Dendritic cell treated with granulocyte-macrophage colony-stimulating factor and Interleukin-4, amounts not matched to agents 40 ng/mL and 50 ng/mL, for 4 days (primary cell): ENCODE measurements around the gene FBXO5.

Experiments used
- H3K27ac Mint-ChIP-seq: one replicate; pipeline ENCODE4 v1.8.0; 2022; ENCODE audit warnings: mild to moderate bottlenecking, mixed read lengths
- H3K27me3 Mint-ChIP-seq: one replicate; pipeline ENCODE4 v1.8.0; 2022; ENCODE audit warnings: mild to moderate bottlenecking, mixed read lengths
- H3K36me3 Mint-ChIP-seq: one replicate; pipeline ENCODE4 v1.8.0; 2022; ENCODE audit warnings: low read depth, mixed read lengths
- H3K4me1 Mint-ChIP-seq: one replicate; pipeline ENCODE4 v1.8.0; 2022; ENCODE audit warnings: low read depth, mixed read lengths
- H3K4me3 Mint-ChIP-seq: one replicate; pipeline ENCODE4 v1.8.0; 2022; ENCODE audit warnings: mild to moderate bottlenecking, moderate library complexity, mixed read lengths
- H3K9me3 Mint-ChIP-seq: one replicate; pipeline ENCODE4 v1.8.0; 2022; ENCODE audit warnings: mixed read lengths
- intact Hi-C: fragments of 100-400 bp; cut with micrococcal nuclease; formaldehyde crosslinking; loops from one replicate; pipeline ENCODE4 v1.15.0; 2022

Gene FBXO5

DNA sequence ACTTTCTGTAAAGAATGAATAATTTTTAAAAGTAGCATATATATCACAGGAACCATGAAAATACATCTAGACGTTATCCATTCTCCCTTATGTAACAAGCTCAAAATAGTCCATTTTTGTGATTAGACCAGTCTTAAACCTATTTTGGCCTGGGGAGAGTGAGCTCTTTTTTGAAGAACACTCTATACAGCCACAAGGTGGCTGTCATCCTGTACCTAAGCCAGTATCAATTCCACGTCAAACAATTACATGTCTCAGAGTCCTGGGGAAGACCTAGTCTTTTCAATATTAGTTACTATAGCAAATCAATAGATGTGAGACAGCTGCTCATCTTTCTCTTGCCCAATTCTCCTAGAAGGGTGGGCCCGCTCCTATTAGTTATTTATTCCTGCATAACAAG lies 28.4 kb downstream of the FBXO5 start:
- Mint-ChIP-seq H3K27me3 (peaks cover 2% of the 10 kb centered on the region), H3K4me1 (no peaks in the 10 kb centered on the region), H3K36me3 (no peaks in the 10 kb centered on the region), H3K4me3 (no peak overlapping the region), H3K9me3 (no peaks in the 10 kb centered on the region), H3K27ac (no peak overlapping the region)
- intact Hi-C loops = no loop called here

DNA sequence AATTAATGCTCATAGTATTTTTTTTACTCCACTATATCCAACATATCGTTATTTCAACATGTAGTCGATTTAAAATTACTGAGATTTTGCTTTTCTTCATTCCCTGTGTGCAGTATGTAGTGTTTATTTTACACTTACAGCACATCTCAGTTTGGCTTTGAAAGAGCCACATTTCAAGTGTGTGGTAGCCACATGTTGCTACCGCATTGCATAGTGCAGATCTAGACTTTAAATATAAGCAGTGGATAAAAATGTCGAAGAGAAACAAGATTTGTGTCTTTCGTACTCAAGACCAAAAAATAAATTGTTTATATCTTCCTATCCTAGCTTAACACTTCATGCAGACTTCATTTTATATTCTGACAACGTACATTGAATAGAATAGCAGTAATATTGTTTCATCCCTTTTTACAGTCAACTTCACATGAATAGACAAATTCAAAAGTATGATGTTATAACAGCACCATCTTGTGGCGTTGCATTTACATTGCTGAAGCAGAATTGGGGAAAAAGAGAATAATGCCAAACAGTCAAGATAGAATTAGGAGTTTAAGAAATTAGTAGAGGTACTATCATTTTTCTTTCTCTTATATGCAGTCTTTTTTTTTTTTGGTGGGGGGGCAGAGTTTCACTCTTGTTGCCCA lies 29.9 kb downstream of the FBXO5 start:
- Mint-ChIP-seq H3K9me3 (no peaks in the 10 kb centered on the region), H3K27ac (no peak overlapping the region), H3K4me3 (no peak overlapping the region), H3K27me3 (peaks cover 2% of the 10 kb centered on the region), H3K36me3 (no peaks in the 10 kb centered on the region), H3K4me1 (peaks cover 5% of the 10 kb centered on the region)
- intact Hi-C loops = no loop called here

DNA sequence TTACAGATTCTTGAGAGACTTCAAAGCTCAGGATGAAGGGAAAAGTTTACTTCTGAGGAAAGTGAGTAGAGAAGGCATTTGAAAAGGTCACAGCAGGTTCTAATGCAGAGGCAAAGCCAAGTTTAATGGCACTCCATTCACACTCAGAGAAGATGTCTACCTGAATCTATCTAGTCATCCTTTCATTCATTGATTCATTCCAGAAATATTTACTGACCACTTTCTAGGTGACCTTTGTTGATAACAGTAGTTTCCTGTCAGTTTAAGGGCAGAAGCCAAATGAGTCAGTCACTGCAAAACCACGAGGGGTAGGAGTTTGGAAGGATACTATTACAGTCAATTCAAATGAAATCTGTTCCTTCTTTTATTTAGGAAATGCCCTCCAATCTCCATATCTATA lies 30.8 kb downstream of the FBXO5 start:
- Mint-ChIP-seq H3K4me3 (no peak overlapping the region), H3K9me3 (no peaks in the 10 kb centered on the region), H3K27me3 (peaks cover 2% of the 10 kb centered on the region), H3K36me3 (no peaks in the 10 kb centered on the region), H3K27ac (no peak overlapping the region), H3K4me1 (peaks cover 8% of the 10 kb centered on the region)
- intact Hi-C loops = no loop called here

DNA sequence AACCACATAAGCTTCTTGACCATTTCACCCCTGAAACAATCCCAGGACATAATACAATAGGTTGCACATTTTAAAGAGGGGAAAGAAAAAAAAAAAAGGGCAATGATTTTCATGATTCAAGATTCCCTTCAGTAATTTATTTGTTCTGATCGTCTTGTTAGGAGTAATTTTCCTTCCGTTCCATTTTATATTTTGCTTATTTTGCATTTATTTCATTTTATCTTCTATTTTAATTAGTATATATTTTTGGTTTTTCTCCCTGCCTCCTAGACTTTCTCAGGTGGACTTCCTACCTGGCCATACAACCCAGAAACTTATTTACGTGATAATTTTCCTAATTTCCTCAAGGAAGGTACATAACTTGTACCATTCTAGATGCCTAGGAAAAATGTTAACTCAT lies 32.6 kb downstream of the FBXO5 start:
- Mint-ChIP-seq H3K9me3 (no peaks in the 10 kb centered on the region), H3K27me3 (peaks cover 2% of the 10 kb centered on the region), H3K36me3 (no peaks in the 10 kb centered on the region), H3K4me3 (no peak overlapping the region), H3K27ac (no peak overlapping the region), H3K4me1 (peaks cover 8% of the 10 kb centered on the region)
- intact Hi-C loops = no loop called here

DNA sequence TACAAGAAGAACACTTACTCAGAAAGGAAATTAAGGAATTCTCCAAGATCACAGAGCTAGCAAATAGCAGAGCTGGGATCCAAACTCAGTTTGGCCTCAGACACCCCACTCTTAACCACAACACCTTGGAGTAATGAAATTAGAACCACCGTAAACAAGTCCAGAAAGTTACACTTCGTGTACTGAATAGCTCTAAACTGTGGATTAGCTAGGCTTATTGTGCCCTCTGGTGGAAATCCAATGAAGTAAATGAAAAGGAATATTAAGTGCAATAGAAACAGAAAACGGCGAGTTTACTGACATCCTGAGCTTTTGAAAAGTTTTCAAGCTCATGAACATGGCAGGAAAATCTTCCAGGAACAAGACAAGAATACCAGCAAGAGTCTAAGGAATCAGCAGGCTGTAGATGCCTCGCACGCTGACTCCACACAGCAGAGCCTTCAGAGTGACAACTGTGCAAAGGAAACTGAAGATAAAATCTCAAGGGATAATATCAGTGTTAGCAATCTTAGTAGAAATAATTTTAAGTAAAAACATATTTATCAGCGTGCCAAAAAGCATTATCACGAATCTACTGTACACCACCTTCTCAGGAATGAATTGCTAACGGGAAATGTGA lies 34.6 kb downstream of the FBXO5 start:
- H3K9me3 Mint-ChIP-seq = no peaks in the 10 kb centered on the region
- peaks cover 2% of the 10 kb centered on the region for H3K27me3 Mint-ChIP-seq
- H3K4me3 Mint-ChIP-seq = peak overlapping the region; percentile 13
- H3K27ac Mint-ChIP-seq = no peak overlapping the region
- intact Hi-C loops = loop anchor here (5.0 kb wide), 1 partner anchor 396 kb away; no protein-coding TSS in a partner anchor
- no peaks in the 10 kb centered on the region for H3K36me3 Mint-ChIP-seq
- H3K4me1 Mint-ChIP-seq = peaks cover 8% of the 10 kb centered on the region

DNA sequence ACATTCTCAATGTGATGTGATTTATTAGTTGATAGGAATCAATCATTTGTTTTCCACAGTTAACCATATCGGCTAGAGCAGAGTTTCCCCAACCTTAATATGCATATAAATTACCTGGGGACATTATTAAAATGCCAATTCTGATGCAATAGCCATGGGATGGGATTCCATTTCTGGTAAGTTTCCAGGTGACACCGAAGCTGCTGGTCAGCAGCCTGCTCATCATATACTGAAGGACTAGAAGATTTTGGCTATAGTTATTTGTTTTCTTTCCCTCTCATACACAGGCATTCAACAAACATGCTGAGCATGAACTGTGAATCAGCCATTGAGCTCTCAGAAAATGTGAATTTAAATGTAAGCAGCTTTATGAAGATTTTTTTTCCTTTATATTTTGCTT lies 35.8 kb downstream of the FBXO5 start:
- H3K27me3 Mint-ChIP-seq = peaks cover 4% of the 10 kb centered on the region
- no peak overlapping the region for H3K27ac Mint-ChIP-seq
- H3K4me3 Mint-ChIP-seq = no peak overlapping the region
- no peaks in the 10 kb centered on the region for H3K36me3 Mint-ChIP-seq
- intact Hi-C loops = loop anchor here (2.0 to 5.0 kb wide), 2 partner anchors 82 to 395 kb away; no protein-coding TSS in a partner anchor
- no peaks in the 10 kb centered on the region for H3K9me3 Mint-ChIP-seq
- H3K4me1 Mint-ChIP-seq = peaks cover 8% of the 10 kb centered on the region

DNA sequence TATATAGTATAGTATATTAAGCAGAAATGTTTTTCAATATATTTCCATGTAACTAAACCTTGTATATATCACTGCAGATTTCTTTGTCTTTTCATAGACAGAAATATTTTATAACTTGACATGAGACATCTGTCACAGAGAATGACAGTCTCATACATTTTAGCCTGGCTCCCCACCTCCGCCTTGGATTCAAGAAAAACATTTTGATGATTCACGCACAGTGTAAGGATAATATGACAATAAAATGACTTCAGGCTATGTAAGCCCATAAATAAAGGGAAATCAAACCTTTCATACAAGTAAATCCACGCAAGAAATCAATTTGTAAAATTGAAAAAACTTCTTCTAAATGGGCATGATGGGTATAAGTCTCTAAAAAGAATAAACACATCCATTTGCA lies 36.4 kb downstream of the FBXO5 start:
- Mint-ChIP-seq H3K27ac (no peak overlapping the region), H3K36me3 (no peaks in the 10 kb centered on the region)

DNA sequence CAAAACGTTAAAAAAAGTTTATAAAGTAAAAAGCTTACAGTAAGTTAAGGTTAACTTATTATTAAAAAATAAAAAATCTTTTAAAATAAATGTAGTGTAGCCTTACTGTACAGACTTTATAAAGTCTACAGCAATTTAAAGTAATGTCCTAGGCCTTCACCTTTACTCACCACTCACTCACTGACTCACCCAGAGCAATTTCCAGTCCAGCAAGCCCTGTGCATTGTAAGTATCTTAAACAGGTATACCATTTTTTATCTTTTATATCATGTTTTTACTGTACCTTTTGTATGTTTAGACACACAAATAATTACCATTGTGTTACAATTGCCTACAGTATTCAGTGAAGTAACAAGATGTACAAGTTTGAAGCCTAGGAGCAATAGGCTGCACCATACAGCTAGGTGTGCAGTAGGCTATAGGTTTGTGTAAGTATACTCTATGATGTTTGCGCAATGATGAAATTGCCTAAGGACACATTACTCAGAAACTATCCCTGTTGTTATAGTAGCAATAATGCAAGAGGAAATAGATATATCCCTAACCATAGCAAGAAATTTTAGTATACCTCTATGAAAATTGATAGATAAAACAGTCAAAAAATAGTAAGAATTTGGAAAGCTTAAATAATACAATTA lies 39.5 kb downstream of the FBXO5 start:
- H3K9me3 Mint-ChIP-seq = no peaks in the 10 kb centered on the region

More for the DNA sequence above, 36.4 kb downstream of the FBXO5 start:
- H3K4me3 Mint-ChIP-seq = no peak overlapping the region
- intact Hi-C loops = loop anchor here (2.0 to 5.0 kb wide), 2 partner anchors 82 to 394 kb away; no protein-coding TSS in a partner anchor
- H3K9me3 Mint-ChIP-seq = no peaks in the 10 kb centered on the region
- peaks cover 8% of the 10 kb centered on the region for H3K4me1 Mint-ChIP-seq
- H3K27me3 Mint-ChIP-seq = peaks cover 6% of the 10 kb centered on the region

DNA sequence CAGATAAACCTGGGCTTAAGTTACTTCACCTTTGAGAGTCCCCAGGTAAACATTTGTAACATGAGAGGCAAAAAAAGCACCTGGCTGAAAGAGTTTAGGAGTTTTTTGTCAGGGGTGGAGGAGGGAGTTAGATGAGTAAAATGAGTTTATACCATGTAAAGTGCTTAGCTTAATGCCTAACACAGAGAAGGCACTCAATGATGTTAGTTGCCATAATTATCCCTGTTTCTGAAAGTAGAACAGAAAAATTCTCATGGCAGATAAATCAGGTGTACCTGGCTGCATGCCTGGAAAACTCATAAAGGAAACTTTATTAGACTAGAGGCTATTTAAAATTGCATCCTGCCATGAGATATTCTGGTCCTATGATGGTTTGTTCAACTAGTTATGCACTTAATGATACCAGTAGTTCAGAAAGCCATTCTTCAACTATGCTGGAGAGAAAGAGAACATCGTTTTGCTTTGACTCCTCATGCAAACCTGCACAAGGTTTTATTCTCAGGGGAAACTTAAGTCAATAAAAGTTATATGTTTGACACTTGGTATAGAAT lies 40.4 kb downstream of the FBXO5 start:
- H3K9me3 Mint-ChIP-seq = no peaks in the 10 kb centered on the region
- H3K27ac Mint-ChIP-seq = no peak overlapping the region
- H3K36me3 Mint-ChIP-seq = no peaks in the 10 kb centered on the region
- intact Hi-C loops = no loop called here
- H3K4me3 Mint-ChIP-seq = no peak overlapping the region
- H3K27me3 Mint-ChIP-seq = peaks cover 4% of the 10 kb centered on the region
- no peaks in the 10 kb centered on the region for H3K4me1 Mint-ChIP-seq

More for the DNA sequence above, 39.5 kb downstream of the FBXO5 start:
- Mint-ChIP-seq H3K36me3 (no peaks in the 10 kb centered on the region), H3K4me3 (no peak overlapping the region), H3K27ac (no peak overlapping the region), H3K27me3 (peaks cover 4% of the 10 kb centered on the region), H3K4me1 (peaks cover 7% of the 10 kb centered on the region)
- intact Hi-C loops = no loop called here

DNA sequence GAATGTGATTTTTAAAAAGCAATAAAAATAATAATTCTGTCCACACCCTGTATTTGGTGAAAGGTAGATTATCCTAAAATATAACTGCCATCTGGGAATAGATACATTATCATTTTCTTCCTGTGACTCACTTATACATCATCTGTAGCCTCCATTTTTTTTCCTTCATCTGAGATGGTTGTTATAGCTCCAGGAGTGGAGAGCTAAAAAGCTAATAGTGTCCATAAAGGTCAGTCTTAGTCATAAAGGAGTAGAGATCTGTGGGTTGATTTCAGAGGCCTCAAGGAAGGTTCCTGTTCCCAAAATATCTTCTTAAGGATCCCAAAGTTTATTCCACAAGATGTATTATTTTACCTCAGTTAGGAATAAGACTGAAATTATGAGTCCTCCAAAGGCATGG lies 41.1 kb downstream of the FBXO5 start:
- no peak overlapping the region for H3K4me3 Mint-ChIP-seq
- no peaks in the 10 kb centered on the region for H3K9me3 Mint-ChIP-seq
- intact Hi-C loops = no loop called here
- H3K36me3 Mint-ChIP-seq = no peaks in the 10 kb centered on the region
- H3K27me3 Mint-ChIP-seq = peaks cover 4% of the 10 kb centered on the region
- H3K4me1 Mint-ChIP-seq = no peaks in the 10 kb centered on the region
- no peak overlapping the region for H3K27ac Mint-ChIP-seq

DNA sequence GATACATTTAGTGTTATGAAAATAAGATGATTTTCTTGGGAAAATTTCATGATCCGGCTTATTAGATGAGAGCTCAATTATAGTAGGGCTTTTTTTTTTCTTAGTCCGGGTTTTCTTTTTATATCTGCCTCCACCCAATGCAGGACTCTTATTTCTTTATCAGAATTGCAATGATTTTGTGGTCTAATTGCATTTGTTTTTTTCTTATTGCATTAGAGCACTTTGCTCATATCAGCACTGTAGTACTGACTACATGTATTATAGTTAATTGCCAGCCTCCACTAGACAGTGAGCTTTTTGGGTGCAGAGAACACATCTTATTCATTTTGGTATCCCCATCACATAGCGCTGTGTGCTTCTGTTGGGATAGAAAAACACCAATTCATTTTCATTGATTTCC lies 50.0 kb downstream of the FBXO5 start:
- H3K27me3 Mint-ChIP-seq = peaks cover 3% of the 10 kb centered on the region
- H3K27ac Mint-ChIP-seq = no peak overlapping the region
- H3K4me3 Mint-ChIP-seq = no peak overlapping the region
- intact Hi-C loops = no loop called here
- no peaks in the 10 kb centered on the region for H3K9me3 Mint-ChIP-seq
- H3K4me1 Mint-ChIP-seq = no peaks in the 10 kb centered on the region
- no peaks in the 10 kb centered on the region for H3K36me3 Mint-ChIP-seq

DNA sequence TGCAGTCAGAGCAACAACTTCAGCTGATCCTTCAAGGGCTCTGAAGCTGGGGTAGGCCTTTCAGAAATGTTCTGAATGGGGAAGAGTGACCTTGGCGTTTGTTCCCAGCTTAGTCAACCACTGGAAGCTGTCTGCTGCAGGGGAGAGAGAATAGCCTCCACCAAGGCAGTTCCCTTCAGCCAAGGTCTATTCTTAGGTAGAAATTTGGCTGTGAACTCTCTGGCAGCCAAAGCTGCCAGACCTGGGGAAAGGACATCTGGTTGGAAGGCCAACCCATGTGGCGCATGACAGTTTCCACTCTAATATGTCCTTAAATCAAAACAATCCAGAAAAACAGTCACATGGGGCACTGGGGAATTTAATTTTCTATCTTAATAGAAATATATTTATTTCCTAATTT lies 60.1 kb downstream of the FBXO5 start:
- Mint-ChIP-seq H3K27me3 (no peaks in the 10 kb centered on the region), H3K4me1 (no peaks in the 10 kb centered on the region), H3K9me3 (no peaks in the 10 kb centered on the region), H3K27ac (no peak overlapping the region), H3K4me3 (no peak overlapping the region), H3K36me3 (no peaks in the 10 kb centered on the region)
- intact Hi-C loops = no loop called here
